ENCODE measurements around the gene ACE. TPM values are rescaled to one million over a fixed set of nuclear protein-coding genes. Genes with fewer than 3 reads are reported as not detected.

Gene ACE
- total RNA-seq, 1 experiment from 2014 or later = 9.1 TPM

DNA sequence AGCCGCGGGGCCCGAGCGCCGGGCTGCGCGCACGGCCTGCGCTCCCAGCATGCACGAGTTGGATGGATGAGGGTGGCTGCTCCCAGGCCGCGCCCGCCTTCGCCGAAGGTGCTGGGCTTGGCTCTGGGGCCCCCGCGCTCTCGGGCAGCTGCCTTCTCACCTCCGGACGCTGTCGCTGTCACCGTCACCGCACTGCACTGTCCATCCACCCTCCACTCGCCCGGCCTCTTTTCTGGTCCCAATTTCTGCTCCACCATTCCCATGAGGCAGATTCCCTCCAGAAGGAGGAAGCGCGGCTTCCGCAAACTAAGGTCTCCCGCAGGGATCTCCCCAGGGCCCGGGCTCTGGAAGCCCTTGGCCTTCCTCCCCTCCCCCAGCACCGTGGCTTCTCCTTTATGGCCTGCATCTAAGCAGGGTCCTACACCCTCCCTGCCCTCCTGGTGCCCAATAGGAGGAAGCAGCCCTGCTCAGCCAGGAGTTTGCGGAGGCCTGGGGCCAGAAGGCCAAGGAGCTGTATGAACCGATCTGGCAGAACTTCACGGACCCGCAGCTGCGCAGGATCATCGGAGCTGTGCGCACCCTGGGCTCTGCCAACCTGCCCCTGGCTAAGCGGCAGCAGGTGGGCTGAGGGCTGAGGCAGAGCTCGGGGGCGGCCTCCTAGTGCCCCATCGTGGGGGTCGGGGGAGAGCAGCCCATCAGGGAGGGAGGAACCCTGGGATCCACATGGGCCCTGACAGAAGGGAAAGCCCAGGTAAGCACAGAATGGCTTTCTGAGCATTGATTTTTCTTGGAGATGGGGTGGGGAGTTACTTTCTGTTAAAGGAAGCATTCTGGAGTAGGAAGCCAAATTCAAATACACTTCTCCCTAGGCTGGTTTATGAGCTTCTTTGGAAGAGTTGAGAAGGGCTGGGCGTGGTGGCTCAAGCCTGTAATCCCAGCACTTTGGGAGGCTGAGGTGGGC, 899 bp downstream of the ACE start:
- Histone ChIP-seq H3K9ac (ENCODE audit: low read length) (peak overlapping the region; percentile 16; the same call in 1 of the 2 replicates), H2AFZ (ENCODE audit: low read length) (peak overlapping the region; percentile 66), H3K4me1 (ENCODE audit: insufficient read depth, low read length) (peaks cover 20% of the 10 kb centered on the region), H3K27ac (ENCODE audit: low read length) (no peak overlapping the region), H3K4me3 (ENCODE audit: low read length) (peak overlapping the region; percentile 78), H3K36me3 (ENCODE audit: low read depth, low read length) (no peaks in the 10 kb centered on the region), H3K9me2 (replicated peaks; ENCODE audit: low read length) (no peaks in the 10 kb centered on the region), H3K4me2 (ENCODE audit: low read length) (peak overlapping the region; percentile 87), H4K20me1 (ENCODE audit: low read length) (no peaks in the 10 kb centered on the region), H3K79me2 (ENCODE audit: low read length) (no peaks in the 10 kb centered on the region), H3K27me3 (ENCODE audit: low read length) (no peaks in the 10 kb centered on the region), H3F3A (ENCODE audit: low read length, unreplicated experiment) (no peaks in the 10 kb centered on the region), H3K9me3 (ENCODE audit: low read length) (no peaks in the 10 kb centered on the region)
- BruUV-seq (replicated peaks) = no TSS peak
- DNase-seq (peak; percentile 7), ATAC-seq (peak; percentile 3)
- TF ChIP-seq, protein P1, sequence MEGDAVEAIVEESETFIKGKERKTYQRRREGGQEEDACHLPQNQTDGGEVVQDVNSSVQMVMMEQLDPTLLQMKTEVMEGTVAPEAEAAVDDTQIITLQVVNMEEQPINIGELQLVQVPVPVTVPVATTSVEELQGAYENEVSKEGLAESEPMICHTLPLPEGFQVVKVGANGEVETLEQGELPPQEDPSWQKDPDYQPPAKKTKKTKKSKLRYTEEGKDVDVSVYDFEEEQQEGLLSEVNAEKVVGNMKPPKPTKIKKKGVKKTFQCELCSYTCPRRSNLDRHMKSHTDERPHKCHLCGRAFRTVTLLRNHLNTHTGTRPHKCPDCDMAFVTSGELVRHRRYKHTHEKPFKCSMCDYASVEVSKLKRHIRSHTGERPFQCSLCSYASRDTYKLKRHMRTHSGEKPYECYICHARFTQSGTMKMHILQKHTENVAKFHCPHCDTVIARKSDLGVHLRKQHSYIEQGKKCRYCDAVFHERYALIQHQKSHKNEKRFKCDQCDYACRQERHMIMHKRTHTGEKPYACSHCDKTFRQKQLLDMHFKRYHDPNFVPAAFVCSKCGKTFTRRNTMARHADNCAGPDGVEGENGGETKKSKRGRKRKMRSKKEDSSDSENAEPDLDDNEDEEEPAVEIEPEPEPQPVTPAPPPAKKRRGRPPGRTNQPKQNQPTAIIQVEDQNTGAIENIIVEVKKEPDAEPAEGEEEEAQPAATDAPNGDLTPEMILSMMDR (conservative IDR thresholded peaks at IDR 0.05; ENCODE audit: low read depth, low read length) = no peak
- TF ChIP-seq EZH2 (IDR thresholded peaks at IDR 0.05; ENCODE audit: low read length, unreplicated experiment) = no peak
- no peak for TF ChIP-seq EZH2phosphoT487 (IDR thresholded peaks at IDR 0.05; ENCODE audit: borderline replicate concordance, low read length)
- ChIA-PET CTCF (interaction anchor here (0.6 to 2.2 kb wide), 14 partner anchors 17 to 144 kb away, joined by 3 to 38 read pairs (median 6); partner anchors contain the start of gene CYB561), POLR2A (ENCODE audit: unreplicated experiment) (interaction anchor here (0.5 to 1.0 kb wide), 3 partner anchors 36 to 52 kb away, joined by 3 to 6 read pairs (median 5); no protein-coding TSS in a partner anchor)
- intact Hi-C loops (cut with micrococcal nuclease) = loop anchor here (1.0 to 2.0 kb wide), 2 partner anchors 17 to 49 kb away; no protein-coding TSS in a partner anchor

DNA sequence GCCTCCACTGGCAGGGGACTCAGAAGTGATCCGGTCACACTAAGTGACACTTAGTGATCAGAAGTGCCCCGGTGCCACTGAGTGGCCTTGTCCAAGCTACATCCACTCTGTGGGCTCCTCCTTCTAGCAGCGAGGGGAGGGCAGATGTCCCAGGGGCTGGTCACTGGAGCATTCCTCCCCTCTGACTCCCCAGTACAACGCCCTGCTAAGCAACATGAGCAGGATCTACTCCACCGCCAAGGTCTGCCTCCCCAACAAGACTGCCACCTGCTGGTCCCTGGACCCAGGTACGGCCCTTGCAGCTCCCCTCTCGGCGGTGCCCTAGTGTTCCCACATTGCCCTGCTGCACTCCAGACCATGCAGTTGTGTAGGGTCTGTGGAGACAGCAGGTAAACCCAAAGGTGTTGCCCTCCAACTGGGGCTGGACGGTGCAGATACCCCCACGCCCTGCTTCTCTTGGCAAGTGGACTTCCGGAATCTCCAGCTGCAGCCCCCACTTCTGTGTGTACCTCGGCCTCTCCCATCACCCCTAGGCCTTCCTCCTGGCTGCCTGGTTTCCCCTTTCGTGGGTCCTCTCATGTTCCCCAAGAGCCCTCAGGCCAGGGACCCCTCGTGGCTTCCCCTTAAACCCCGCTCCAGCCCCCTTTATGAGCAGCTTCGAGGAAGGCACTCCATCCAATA, 2.1 kb downstream of the ACE start:
- no peaks in the 10 kb centered on the region for H3F3A ChIP-seq (ENCODE audit: low read length, unreplicated experiment)
- DNase-seq = peak; percentile 97
- H2AFZ ChIP-seq (ENCODE audit: low read length) = peak overlapping the region; percentile 54; the same call in 1 of the 2 replicates
- H3K9me2 ChIP-seq (replicated peaks; ENCODE audit: low read length) = no peaks in the 10 kb centered on the region
- H3K9ac ChIP-seq (ENCODE audit: low read length) = no peak overlapping the region
- intact Hi-C loops (cut with micrococcal nuclease) = loop anchor here (1.0 to 2.0 kb wide), 5 partner anchors 18 to 133 kb away; partner anchors contain the start of gene CYB561
- H3K4me2 ChIP-seq (ENCODE audit: low read length) = peak overlapping the region; percentile 87
- ATAC-seq = peak; percentile 82
- H3K27ac ChIP-seq (ENCODE audit: low read length) = no peak overlapping the region
- no peaks in the 10 kb centered on the region for H3K27me3 ChIP-seq (ENCODE audit: low read length)
- H3K9me3 ChIP-seq (ENCODE audit: low read length) = no peaks in the 10 kb centered on the region
- H4K20me1 ChIP-seq (ENCODE audit: low read length) = no peaks in the 10 kb centered on the region
- TF ChIP-seq EZH2 (IDR thresholded peaks at IDR 0.05; ENCODE audit: low read length, unreplicated experiment) = no peak
- TF ChIP-seq, protein P1 (conservative IDR thresholded peaks at IDR 0.05; ENCODE audit: low read depth, low read length) = peak; percentile 97
- H3K36me3 ChIP-seq (ENCODE audit: low read depth, low read length) = no peaks in the 10 kb centered on the region
- ChIA-PET CTCF (interaction anchor here (0.6 to 2.2 kb wide), 15 partner anchors 18 to 143 kb away, joined by 3 to 38 read pairs (median 4); partner anchors contain the start of gene CYB561), POLR2A (ENCODE audit: unreplicated experiment) (interaction anchor here (0.5 to 1.0 kb wide), 4 partner anchors 38 to 97 kb away, joined by 3 to 8 read pairs (median 6); no protein-coding TSS in a partner anchor)
- H3K79me2 ChIP-seq (ENCODE audit: low read length) = no peaks in the 10 kb centered on the region
- H3K4me1 ChIP-seq (ENCODE audit: insufficient read depth, low read length) = peaks cover 20% of the 10 kb centered on the region
- no TSS peak for BruUV-seq (replicated peaks)
- H3K4me3 ChIP-seq (ENCODE audit: low read length) = no peak overlapping the region

Data from PC-3 (cell line).